NCI-H774 (cell line): ENCODE results near the gene MRPS18C.
"Not testable (repeated sequence)": the region's sequence is repeated elsewhere in the genome, so short reads cannot be mapped to it uniquely, and the experiment has no call there.

Experiments
- DNase-seq: peaks from one replicate; lab custom pipeline; 2025; lab: John Stamatoyannopoulos, UW

MRPS18C gene

GRCh38 chr4:83498187-83498586 is 42.3 kb downstream of the MRPS18C start:
- DNase-seq = no peak

GRCh38 chr4:83501671-83502070 is 45.8 kb downstream of the MRPS18C start:
- not testable (repeated sequence) for DNase-seq

DNA sequence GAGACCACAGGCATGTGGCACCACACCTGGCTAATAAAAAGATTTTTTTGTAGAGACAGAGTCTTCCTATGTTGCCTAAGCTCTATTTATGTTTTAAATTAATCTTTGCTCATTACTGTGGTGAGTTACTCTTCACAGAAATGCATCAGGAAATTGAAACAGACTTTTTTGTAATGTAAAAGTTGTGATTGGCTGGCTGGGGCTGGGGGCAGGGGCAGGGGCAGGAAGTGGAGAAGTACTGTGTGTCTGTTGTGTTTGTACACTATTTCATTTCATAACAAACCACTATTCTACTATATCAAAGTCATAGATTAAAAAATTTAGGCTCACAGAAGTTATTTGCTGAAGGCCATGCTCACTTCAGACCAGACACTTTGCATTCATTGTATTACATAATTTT is 48.1 kb downstream of the MRPS18C start:
- DNase-seq = no peak

DNA sequence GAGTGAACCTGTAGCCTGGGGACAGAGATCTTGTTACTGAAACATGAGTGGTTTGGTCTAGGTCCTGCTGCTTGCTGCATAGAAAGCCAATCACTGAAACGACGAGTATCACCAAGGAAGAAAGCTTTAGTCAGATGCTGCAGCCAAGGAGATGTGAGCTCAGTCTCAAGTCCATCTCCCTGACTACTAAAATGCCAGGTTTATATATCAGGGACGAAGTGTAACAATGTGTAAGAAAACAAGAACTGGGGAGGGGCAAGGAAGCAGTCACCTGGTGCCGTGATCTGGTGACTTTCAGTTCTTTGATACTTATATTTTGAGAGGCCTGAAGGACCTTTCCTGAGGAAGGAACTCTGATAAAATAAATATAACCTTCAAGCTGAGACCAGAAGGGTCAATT is 48.6 kb downstream of the MRPS18C start:
- DNase-seq = no peak

DNA sequence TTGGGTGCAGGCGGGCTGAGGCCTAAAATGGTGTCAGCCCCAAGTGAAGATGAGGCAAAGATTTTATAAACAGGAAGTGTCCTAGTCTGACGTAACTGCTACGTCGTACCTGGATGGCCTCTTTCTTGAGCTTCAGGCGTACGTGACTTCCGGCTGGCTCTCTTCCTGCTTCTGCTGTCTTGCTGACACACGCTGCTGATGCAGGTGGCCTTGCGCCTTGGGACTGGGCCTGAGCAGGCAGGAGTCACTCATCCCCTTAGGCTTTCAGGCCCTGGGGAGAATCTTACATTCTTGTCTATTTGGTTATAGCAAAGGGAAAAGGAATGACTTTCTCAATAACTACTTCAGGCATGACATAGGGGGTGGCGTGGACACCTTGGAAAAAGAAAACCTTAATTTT is 49.1 kb downstream of the MRPS18C start:
- no peak for DNase-seq

GRCh38 chr4:83509156-83509585 is 53.3 kb downstream of the MRPS18C start:
- peak; percentile 7 for DNase-seq

- no peak for DNase-seq
These were observed 54.6 kb downstream of the MRPS18C start for GRCh38 chr4:83510442-83510841.
